Measurements from ENCODE around the gene OLA1. TPM values are rescaled to one million over a fixed set of nuclear protein-coding genes. Genes with fewer than 3 reads are reported as not detected.
A peak's percentile ranks its signal among the peaks of the same experiment; 100 is the strongest.

OLA1 gene
- total RNA-seq, 1 experiment from 2014 or later = 109 TPM

GRCh38 chr2:174120346-174120745, 128.0 kb downstream of the OLA1 start:
- Mint-ChIP-seq H3K36me3 (no peaks in the 10 kb centered on the region), H3K9me3 (no peaks in the 10 kb centered on the region), H3K4me1 (peaks cover 79% of the 10 kb centered on the region), H3K4me3 (peak overlapping the region; percentile 28), H3K27me3 (ENCODE audit: low read depth) (no peaks in the 10 kb centered on the region), H3K27ac (peak overlapping the region; percentile 76)
- ATAC-seq = no peak
- ChIA-PET POLR2A (no interaction called here), CTCF (interaction anchor here (0.8 to 1.0 kb wide), 2 partner anchors 25 to 221 kb away, joined by 3 read pairs; no protein-coding TSS in a partner anchor)
- no peak for DNase-seq (ENCODE audit: low spot score)
- TF ChIP-seq MAX (CRISPR knock-in tag; IDR thresholded peaks at IDR 0.05) = no peak
- TF ChIP-seq PREB (CRISPR knock-in tag; IDR thresholded peaks at IDR 0.05; ENCODE audit: borderline replicate concordance) = no peak
- no peak for TF ChIP-seq E2F1 (CRISPR knock-in tag; IDR thresholded peaks at IDR 0.05)
- TF ChIP-seq CTCF (IDR thresholded peaks at IDR 0.05) = no peak
- no peak for TF ChIP-seq ZNF138 (CRISPR knock-in tag; conservative IDR thresholded peaks at IDR 0.05)
- TF ChIP-seq RELA (CRISPR knock-in tag; IDR thresholded peaks at IDR 0.05; ENCODE audit: borderline replicate concordance) = no peak
- no peak for TF ChIP-seq ZNF121 (CRISPR knock-in tag; IDR thresholded peaks at IDR 0.05)
- TF ChIP-seq NFATC4 (CRISPR knock-in tag; IDR thresholded peaks at IDR 0.05) = no peak
- no peak for TF ChIP-seq CBFB (CRISPR knock-in tag; IDR thresholded peaks at IDR 0.05; ENCODE audit: low read depth)
- TF ChIP-seq ZNF263 (CRISPR knock-in tag; IDR thresholded peaks at IDR 0.05; ENCODE audit: low read depth) = no peak
- TF ChIP-seq ELF4 (CRISPR knock-in tag; IDR thresholded peaks at IDR 0.05; ENCODE audit: low read depth) = no peak

- peak; percentile 94 for ATAC-seq
- POLR2A ChIA-PET = no interaction called here
- CTCF ChIA-PET = no interaction called here
- Mint-ChIP-seq H3K4me3 (peak overlapping the region; percentile 33), H3K27me3 (ENCODE audit: low read depth) (no peaks in the 10 kb centered on the region), H3K36me3 (no peaks in the 10 kb centered on the region), H3K4me1 (peaks cover 71% of the 10 kb centered on the region), H3K27ac (peak overlapping the region; percentile 77), H3K9me3 (no peaks in the 10 kb centered on the region)
- TF ChIP-seq EMX1 (CRISPR knock-in tag; IDR thresholded peaks at IDR 0.05) = no peak
- TF ChIP-seq ETV6 (CRISPR knock-in tag; IDR thresholded peaks at IDR 0.05) = peak; percentile 71; the same call in 1 of the 2 replicates
- TF ChIP-seq FOXK1 (CRISPR knock-in tag; IDR thresholded peaks at IDR 0.05) = peak; percentile 66
- no peak for DNase-seq (ENCODE audit: low spot score)
These were observed 130.1 kb downstream of the OLA1 start for GRCh38 chr2:174117951-174118930.

GRCh38 chr2:174112073-174112472, 136.3 kb downstream of the OLA1 start:
- ChIA-PET CTCF (interaction anchor here (1.0 to 1.5 kb wide), 2 partner anchors 34 to 229 kb away, joined by 3 read pairs; no protein-coding TSS in a partner anchor), POLR2A (no interaction called here)
- H3K9me3 Mint-ChIP-seq = no peaks in the 10 kb centered on the region
- no peak overlapping the region for H3K27ac Mint-ChIP-seq
- H3K4me3 Mint-ChIP-seq = no peak overlapping the region
- H3K27me3 Mint-ChIP-seq (ENCODE audit: low read depth) = no peaks in the 10 kb centered on the region
- no peak for ATAC-seq
- DNase-seq (ENCODE audit: low spot score) = no peak
- no peaks in the 10 kb centered on the region for H3K36me3 Mint-ChIP-seq
- peaks cover 34% of the 10 kb centered on the region for H3K4me1 Mint-ChIP-seq
- TF ChIP-seq JUN (CRISPR knock-in tag; IDR thresholded peaks at IDR 0.05) (no peak), ZNF512 (CRISPR knock-in tag; IDR thresholded peaks at IDR 0.05; ENCODE audit: borderline replicate concordance) (no peak), USF2 (CRISPR knock-in tag; IDR thresholded peaks at IDR 0.05) (no peak), ATF1 (CRISPR knock-in tag; IDR thresholded peaks at IDR 0.05) (no peak), ZNF281 (CRISPR knock-in tag; IDR thresholded peaks at IDR 0.05) (no peak)

Data from WTC11 (cell line).